GM21528 (cell line): ENCODE measurements around the gene PAX4.
A peak's percentile ranks its signal among the peaks of the same experiment; 100 is the strongest.
"Not testable (repeated sequence)": the region's sequence is repeated elsewhere in the genome, so short reads cannot be mapped to it uniquely, and the experiment has no call there.

ENCODE experiments used
- ATAC-seq: cut with Tn5 transposase; IDR thresholded peaks from one replicate; pipeline ENCODE4 v1.9.1; 2021; ENCODE audit warnings: mild to moderate bottlenecking, moderate library complexity; ENCODE audit not compliant: unreplicated experiment, low FRiP score

PAX4 gene

GRCh38 chr7:127588019-127588696, 29.8 kb downstream of the PAX4 start, which contains the start of gene ARF5:
ARF5 (plus strand) TSS chr7:127588411; CDS start chr7:127588499, 88 bp downstream.
- ATAC-seq, result peak; percentile 79

- ATAC-seq, result no peak
Measured at GRCh38 chr7:127587663-127588018, 30.3 kb downstream of the PAX4 start.

GRCh38 chr7:127586346-127586745, 31.6 kb downstream of the PAX4 start:
- ATAC-seq, result no peak

- ATAC-seq, result peak; percentile 86
Measured at GRCh38 chr7:127585044-127585953, 32.6 kb downstream of the PAX4 start, which contains the start of gene GCC1. GCC1 (minus strand) TSS chr7:127585596; CDS start chr7:127585182, 414 bp downstream.

GRCh38 chr7:127584648-127585043, 33.3 kb downstream of the PAX4 start:
- ATAC-seq, result no peak

GRCh38 chr7:127582361-127582760, 35.6 kb downstream of the PAX4 start:
- ATAC-seq, result no peak

GRCh38 chr7:127581716-127582115, 36.2 kb downstream of the PAX4 start:
- no peak for ATAC-seq

- no peak for ATAC-seq
Measured at GRCh38 chr7:127580612-127581011, 37.3 kb downstream of the PAX4 start.

- ATAC-seq, result no peak
Measured at GRCh38 chr7:127578711-127579275, 39.1 kb downstream of the PAX4 start.

- no peak for ATAC-seq
Measured at GRCh38 chr7:127578036-127578684, 39.8 kb downstream of the PAX4 start.

GRCh38 chr7:127571741-127572505, 46.0 kb downstream of the PAX4 start:
- no peak for ATAC-seq

- ATAC-seq, result not testable (repeated sequence)
Measured at GRCh38 chr7:127568034-127568433, 49.9 kb downstream of the PAX4 start.

GRCh38 chr7:127566242-127566641, 51.7 kb downstream of the PAX4 start:
- ATAC-seq, result no peak
